IPS-18c (cell line): ENCODE data around the gene ATXN2.
A peak's percentile ranks its signal among the peaks of the same experiment; 100 is the strongest.

Experiments used
- H3K4me3 ChIP-seq: 2 replicates; pipeline ENCODE4 v1.7.0; 2013; ENCODE audit warnings: low read depth, mild to moderate bottlenecking, low read length, moderate library complexity; ENCODE audit not compliant: insufficient read depth
- H3K9me3 ChIP-seq: one replicate; pipeline ENCODE4 v1.6.1; 2013; ENCODE audit warnings: mild to moderate bottlenecking, low read length, moderate library complexity; ENCODE audit not compliant: control insufficient read depth, insufficient read depth

Gene ATXN2

DNA sequence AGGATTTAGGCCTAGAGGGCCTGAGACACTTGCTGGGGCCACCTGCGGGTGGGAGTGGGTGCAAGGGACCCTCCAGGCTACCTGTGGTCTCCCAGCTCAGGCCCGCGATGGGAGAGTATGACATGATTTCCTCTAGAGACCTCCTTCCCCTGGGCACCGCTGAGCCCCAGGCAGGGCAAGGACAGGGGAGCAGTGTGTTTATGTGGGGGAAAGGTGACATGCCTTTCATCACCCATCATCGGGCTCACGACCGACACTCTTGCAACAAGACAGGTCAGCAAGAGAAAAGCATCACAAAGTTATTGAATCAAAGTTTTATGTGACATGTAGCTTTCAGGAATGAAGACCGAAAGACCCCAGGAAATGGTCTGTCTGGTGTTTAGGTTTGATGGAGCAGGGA lies 173.5 kb downstream of the ATXN2 start:
- peaks cover 2% of the 10 kb centered on the region for H3K9me3 ChIP-seq
- H3K4me3 ChIP-seq: no peak overlapping the region

DNA sequence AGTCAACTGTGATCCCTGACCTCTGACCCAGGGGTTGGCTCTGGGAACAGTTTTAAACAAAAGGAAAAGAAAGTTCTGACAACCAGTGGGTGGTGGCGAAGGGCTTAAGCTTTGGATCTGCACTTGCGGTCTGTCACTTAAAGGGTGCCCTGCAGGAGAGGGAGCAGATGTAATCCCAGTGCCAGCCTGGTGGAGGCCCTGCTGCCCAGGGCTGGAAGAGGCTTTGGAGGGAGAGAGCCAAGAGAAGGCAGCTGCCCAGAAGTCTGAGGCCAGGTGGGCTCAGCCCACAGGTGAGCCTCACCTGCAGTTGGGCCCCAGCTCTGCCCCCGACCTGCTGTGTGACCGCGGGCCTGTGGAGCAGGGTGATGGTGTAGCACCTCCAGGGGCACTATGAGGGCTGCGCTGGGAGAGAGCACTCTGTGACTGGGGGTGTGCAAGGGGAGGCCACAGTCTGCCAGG lies 174.3 kb downstream of the ATXN2 start:
- H3K9me3 ChIP-seq: peaks cover 2% of the 10 kb centered on the region
- no peak overlapping the region for H3K4me3 ChIP-seq

DNA sequence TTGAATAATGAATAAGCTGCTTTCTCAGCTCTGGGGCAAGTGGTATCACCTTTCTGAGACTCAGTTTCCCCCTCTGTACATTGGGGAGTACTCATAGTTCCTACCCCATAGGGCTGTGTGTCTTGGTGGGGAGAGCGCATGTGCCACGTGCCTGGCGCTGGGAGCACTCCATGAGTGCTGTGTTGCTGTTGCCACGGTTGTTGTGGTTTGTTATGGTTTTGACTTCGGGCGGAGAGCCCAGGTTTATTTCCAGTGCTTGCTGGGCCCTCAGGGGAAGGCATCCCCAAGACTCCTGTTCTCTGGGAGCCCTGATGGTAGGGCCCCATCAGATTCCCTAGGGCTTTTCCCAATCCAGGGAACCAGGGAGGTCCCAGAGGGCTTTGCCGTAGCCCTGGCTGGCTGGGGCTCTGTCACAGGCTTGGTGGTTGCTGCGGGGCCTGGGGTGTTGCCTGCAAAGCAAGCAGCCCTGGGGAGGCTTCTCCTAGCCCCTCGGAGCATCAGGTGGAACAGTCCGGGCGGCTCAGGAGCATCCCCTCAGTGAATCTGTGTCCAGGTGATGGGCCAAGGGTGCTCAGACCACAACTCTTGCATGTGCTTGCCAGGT lies 174.8 kb downstream of the ATXN2 start:
- Histone ChIP-seq H3K9me3 (peaks cover 2% of the 10 kb centered on the region), H3K4me3 (no peak overlapping the region)

DNA sequence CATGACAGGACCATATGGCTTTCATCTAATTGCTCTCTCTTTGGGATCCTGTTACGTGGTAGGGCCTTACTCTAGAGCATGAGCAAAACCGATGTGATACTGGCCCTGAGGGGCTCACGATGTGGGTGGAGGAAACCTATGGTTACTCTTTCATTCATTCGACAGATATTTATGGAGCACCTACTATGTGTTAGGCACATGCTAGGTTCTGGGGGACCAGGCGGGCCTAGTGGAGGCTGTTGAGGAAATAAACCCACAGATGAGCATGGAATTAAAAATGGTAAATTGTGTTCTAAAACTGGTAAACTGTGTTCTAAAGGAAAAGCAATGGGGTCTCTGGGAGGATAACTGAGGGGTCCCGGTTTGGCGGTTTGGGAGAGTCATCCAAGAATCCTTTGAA lies 178.6 kb downstream of the ATXN2 start:
- no peaks in the 10 kb centered on the region for H3K9me3 ChIP-seq
- H3K4me3 ChIP-seq: no peak overlapping the region

DNA sequence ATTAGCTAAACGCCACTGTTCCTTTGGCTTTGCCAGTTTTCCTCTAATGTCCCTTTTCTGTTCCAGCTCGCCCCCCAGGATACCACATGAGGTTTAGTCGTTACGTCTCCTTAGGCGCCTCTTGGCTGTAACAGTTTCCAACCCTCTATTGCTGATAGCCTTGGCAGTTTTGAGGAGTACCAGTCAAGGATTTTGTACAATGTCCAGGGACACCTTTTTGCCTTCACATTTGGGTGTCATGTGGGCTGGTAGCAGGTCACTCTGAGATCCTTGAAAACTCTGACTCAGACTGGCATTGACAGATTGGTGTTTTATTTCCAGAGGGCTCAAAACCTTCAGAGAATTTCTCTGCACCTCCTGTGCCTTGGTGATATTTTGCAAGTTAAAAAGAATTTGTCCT lies 179.3 kb downstream of the ATXN2 start:
- no peak overlapping the region for H3K4me3 ChIP-seq
- H3K9me3 ChIP-seq: no peaks in the 10 kb centered on the region

DNA sequence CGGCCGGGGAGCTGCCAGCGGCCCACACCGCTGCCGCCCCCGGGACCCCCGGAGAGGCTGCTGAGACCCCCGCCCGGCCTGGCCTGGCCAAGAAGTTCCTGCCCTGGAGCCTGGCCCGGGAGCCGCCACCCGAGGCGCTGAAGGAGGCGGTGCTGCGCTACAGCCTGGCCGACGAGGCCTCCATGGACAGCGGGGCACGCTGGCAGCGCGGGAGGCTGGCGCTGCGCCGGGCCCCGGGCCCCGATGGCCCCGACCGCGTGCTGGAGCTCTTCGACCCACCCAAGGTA lies 180.6 kb downstream of the ATXN2 start:
- Histone ChIP-seq H3K4me3 (no peak overlapping the region), H3K9me3 (no peaks in the 10 kb centered on the region)

DNA sequence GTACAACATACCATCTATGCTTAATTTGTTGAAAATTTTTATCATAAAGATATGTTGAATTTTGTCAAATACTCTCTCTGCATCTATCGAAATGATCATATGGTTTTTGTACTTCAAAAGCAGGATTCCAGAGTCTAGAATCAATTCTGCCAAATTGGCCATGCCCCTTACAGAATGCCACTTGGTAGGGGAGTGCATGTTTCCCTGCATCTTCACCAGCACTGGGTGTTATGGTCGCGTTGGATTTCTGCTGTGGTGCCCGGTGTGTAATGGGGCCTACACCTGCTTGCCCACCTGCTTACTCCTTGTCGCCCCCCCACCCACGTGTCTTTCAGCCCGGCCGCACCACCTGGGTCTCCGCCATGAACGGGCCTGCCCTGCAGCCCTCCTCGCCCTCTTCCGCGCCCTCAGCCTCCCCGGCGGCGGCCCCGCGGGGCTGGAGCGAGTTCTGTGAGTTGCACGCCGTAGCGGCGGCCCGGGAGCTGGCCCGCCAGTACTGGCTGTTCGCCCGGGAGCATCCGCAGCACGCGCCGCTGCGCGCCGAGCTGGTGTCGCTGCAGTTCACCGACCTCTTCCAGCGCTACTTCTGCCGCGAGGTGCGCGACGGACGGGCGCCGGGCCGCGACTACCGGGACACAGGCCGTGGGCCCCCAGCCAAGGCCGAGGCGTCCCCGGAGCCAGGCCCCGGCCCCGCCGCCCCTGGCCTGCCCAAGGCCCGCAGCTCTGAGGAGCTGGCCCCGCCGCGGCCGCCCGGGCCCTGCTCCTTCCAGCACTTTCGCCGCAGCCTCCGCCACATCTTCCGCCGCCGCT lies 181.1 kb downstream of the ATXN2 start:
- H3K4me3 ChIP-seq: no peak overlapping the region
- no peaks in the 10 kb centered on the region for H3K9me3 ChIP-seq

DNA sequence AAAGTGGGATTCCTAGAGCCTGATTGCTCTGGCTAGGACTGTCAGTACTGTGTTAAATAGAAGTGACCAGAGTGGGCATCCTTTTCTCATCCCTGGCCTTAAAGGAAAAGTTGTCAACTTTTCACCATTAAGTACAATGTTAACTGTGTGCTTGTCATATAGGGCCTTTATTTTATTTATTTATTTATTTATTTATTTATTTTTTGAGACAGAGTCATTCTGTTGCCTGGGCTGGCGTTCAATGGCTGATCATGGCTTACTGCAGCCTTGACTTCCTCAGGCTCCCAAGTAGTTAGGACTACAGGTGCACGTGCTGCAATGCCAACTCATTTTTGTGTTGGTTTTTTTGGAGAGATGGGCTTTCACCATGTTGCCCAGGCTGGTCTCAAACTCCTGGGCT lies 181.8 kb downstream of the ATXN2 start:
- no peaks in the 10 kb centered on the region for H3K9me3 ChIP-seq
- H3K4me3 ChIP-seq: no peak overlapping the region

DNA sequence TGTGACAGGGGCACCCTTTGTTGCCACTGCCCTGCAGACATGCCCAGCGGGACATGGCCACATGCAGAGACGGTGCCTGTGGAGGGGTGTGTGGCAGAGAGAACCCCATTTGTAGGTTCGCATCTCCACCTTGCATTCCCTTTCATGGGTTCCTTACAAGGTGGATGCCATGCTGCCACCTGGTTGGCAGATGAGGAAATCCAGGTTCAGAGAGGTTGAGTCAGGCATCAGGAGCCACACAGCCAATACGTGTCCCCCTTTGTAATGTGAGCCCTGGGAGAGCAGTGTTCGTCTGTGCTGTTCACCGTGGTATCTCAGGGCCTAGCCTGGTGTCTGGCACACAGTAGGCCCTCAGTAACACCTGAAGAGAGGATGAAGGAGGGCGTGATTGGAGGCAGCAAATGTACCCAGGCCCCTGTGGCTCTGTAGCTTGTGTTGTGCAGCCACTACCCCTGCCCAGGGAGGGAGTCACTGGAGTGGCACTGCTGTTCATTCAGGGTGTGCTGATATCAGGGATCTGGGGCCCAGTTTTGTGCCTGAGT lies 184.3 kb downstream of the ATXN2 start:
- no peaks in the 10 kb centered on the region for H3K9me3 ChIP-seq
- no peak overlapping the region; the same call in 1 of the 2 replicates for H3K4me3 ChIP-seq

DNA sequence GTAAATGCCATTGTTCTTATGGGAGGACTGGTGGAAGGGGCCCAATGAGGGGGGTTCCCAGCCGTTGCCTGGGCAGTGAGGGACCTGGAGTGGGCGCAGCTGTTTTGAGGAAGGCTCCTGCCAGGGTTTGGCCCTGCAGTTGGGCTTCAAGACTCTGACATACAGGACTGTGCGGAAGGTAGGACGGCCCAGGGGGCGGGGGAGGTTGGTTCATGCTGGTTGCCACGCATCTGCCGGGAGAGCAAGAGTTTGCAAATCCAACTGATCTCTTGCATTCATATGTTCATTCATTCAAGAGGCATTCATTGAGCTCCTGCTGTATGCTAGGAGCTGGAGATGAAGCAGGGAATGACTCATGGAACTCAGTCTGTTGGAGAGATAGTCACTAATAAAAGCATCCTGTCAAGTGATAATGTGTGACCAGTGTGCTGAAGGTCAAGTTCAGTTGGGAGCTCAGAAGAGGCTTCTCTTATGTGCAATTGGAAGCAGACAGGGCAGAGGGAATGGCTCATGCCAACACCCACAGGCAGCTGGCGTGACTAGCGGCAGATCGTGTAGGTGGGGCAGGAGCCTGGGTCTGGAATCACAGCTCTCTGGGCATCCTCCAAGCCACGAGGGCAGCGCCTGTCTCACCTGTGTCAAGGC lies 185.6 kb downstream of the ATXN2 start:
- no peaks in the 10 kb centered on the region for H3K9me3 ChIP-seq

DNA sequence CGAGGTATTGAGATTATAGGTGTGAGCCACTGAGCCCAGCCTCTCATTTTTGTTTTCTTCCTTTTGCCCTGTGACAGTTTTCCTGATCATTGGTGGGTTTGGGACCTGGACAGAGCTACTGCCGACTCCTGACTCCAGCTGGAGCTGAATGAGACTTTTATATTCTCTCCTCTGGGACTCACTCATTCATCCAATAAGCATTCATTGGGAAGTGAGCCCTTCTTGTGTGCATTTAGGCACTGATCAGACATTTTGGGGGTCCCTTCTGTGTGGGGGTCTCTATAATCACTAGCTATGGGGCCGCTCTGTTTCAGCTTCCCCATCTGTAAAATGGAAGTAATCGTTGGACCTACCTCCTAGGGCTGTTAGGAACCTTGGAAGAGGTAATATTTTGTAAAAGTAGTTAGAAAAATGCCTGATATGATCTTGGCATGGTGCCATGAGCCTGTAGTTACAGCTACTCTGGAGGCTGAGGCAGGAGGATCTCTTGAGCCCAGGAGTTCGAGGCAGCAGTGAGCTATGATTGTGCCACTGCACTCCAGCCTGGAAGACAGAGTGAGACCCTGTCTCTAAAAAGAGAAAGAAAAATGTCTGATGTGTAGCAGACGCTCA lies 186.2 kb downstream of the ATXN2 start:
- H3K9me3 ChIP-seq: no peaks in the 10 kb centered on the region
- H3K4me3 ChIP-seq: no peak overlapping the region

More for the DNA sequence above, 185.6 kb downstream of the ATXN2 start:
- no peak overlapping the region; the same call in 1 of the 2 replicates for H3K4me3 ChIP-seq

DNA sequence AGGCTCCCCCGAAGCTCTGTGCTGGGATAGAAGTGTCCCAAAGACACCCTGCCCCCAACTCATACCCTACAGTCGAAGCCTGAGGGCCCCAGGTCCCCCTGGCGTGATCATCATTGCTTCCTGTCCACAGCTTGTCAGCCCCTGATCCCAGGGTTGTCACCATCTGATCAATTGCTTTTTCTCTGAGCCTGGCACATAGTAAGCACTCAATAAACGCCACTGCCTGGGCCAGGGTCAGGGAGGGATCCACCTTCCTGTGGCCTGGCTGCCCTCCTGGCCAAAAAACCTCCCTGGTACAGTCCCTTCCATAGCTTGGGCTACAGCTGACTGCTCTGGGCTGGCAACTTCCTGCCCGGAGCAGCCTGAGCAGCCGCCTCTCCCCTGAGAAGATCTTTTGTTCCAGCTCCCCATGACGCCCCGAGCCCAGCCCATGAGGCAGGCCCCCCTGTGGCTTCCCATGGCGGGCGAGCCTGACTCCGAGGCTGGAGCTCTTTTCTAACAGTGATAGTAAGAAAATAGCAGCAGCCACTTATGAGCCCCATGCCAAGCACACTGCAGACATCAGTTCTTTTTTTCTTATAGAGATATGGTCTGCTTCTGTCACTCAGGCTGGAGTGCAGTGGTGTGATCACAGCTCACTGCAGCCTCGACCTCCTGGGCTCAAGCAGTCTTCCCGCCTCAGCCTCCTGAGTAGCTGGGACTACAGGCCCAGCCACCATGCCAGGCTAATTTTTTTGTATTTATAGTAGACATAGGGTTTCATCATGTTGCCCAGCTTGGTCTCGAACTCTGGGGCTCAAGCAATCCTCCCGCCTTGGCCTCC lies 186.9 kb downstream of the ATXN2 start:
- Histone ChIP-seq H3K4me3 (peak overlapping the region; percentile 20; the same call in 1 of the 2 replicates), H3K9me3 (no peaks in the 10 kb centered on the region)

DNA sequence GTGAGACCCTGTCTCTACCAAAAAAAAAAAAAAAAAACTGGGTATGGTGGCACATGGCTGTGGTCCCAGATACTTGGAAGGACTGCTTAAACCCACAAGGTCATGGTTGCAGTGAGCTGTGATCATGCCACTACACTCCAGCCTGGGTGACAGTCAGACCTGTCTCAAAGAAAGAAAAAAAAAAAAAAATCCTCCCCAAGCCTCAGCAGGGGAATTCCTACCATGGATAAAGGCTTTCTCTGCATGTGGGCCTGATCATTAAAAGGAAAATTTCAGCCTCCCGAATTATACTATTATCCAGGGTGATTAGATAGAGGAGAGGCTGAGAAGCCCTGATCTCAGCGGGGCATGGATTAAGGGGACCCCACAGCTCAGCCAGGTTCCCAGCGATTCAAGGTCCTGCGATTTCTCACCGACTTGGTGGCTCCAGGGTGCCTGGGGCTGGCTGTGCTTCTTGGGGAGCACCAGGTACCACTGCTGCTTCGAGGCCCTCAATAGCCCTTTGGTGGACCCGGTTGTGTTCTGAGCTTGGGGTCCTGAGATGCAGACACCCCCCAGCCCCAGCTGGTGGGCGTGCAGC lies 187.8 kb downstream of the ATXN2 start:
- no peak overlapping the region; the same call in 1 of the 2 replicates for H3K4me3 ChIP-seq
- H3K9me3 ChIP-seq: no peaks in the 10 kb centered on the region

DNA sequence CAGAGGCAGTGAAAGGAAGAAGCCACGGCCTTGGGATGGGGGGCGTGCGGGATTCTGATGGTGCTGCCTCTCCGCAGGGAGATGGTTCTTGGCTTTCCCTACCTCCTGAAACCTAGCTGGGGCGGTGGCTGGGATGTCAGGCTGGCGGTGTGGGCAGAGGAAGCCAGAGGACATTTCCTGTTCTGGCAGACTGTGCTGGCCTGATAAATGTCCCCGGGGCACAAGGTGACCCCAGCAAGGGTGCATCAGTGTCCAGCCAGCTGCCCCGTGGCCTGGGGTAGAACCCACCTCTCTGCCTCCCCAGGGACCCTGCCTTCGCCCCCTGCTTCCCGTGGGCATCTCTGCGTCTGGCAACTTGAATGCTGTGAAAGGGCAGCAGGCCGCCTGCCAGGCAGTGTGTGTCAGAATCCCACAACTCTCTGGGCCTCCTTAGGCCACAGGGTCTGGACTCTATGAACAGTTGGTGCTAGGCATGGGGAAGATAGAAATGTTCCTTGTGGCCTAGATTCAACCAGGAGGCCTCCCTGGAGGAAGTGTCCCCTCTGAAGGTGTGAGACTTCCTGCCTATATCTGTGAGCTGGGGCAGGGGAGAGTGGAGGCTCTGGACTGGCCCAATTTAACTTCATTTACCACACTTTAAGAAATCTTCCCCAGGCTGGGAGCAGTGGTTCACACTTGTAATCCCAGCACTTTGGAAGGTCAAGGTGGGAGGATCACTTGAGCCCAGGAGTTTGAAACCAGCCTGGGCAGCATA lies 188.5 kb downstream of the ATXN2 start:
- no peak overlapping the region for H3K4me3 ChIP-seq
- H3K9me3 ChIP-seq: no peaks in the 10 kb centered on the region

DNA sequence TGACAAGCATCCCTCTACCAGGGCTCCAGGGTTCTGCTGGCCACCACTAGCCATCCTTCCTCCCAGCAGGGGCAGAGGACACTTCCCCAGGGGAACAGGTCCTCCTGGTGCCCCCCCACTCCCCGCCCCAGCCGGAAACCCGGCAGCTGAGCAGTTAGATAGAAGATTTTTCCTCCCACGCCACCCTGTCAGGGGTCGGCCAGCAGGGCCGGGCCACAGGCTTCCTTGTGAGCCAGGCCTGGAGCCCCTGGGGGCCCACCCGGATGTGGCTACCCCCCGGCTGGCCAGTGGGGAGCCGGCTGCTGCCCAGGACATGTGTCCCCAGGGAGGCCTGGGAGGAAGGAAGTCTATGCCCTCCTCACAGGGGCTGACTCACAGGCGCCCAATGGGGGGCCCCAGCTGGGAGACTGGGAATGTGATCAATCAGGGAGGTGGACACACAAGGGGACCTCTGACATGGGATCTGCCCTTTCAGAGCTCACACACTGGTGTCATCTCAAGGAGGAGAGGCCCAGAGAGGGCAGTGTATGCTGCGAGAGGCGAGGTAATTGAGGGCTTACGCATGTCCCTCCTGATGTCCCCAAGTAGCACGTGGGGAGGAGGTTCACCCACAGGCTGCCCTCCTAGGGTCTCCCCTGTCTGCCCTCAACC lies 189.2 kb downstream of the ATXN2 start:
- Histone ChIP-seq H3K4me3 (no peak overlapping the region), H3K9me3 (no peaks in the 10 kb centered on the region)

DNA sequence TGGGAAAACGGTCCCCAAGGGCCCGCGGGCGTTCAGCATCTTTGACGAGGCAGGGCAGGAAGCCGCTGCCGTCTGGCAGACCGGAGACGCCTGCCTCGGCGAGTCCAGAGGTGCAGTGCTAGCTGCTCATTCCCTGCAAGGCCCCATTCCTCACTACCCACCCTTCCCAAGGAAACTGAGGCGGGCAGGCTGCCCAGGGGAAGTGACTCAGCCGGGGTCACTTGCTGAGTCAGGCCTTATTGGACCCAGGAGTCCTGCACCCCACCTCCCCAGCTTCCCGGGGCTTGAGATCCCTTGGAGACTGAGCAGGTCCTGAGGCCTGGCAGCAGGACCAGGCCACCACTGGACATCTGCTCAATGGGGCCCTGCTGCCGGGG lies 189.7 kb downstream of the ATXN2 start:
- H3K4me3 ChIP-seq: no peak overlapping the region
- H3K9me3 ChIP-seq: no peaks in the 10 kb centered on the region
